Smooth muscle cell (in vitro differentiated cells): ENCODE results near the gene HDAC4. TPM values are rescaled to one million over a fixed set of nuclear protein-coding genes. Genes with fewer than 3 reads are reported as not detected.

ENCODE experiments used
- DNase-seq: peaks from one replicate; lab custom pipeline; 2025; ENCODE audit not compliant: unreplicated experiment; lab: John Stamatoyannopoulos, UW
- H2AFZ ChIP-seq: fragments of 200-600 bp; sonication (generic); 2 replicates; pipeline ENCODE4 v1.6.0; 2016; ENCODE audit warnings: antibody characterized with exemption, low read depth, mild to moderate bottlenecking
- H3F3A ChIP-seq: fragments of 200-600 bp; sonication (generic); 2 replicates; pipeline ENCODE4 v1.6.0; 2017; ENCODE audit warnings: antibody characterized with exemption, low read depth
- H3K27ac ChIP-seq: fragments of 200-600 bp; sonication (generic); 2 replicates; pipeline ENCODE4 v1.5.1; 2016; ENCODE audit warnings: low read depth, mild to moderate bottlenecking
- H3K27me3 ChIP-seq: fragments of 200-600 bp; sonication (generic); 2 replicates; pipeline ENCODE4 v1.6.1; 2016; ENCODE audit warnings: low read depth, mild to moderate bottlenecking
- H3K36me3 ChIP-seq: fragments of 200-600 bp; sonication (generic); 2 replicates; pipeline ENCODE4 v1.5.1; 2016; ENCODE audit warnings: low read depth
- H3K4me1 ChIP-seq: fragments of 200-600 bp; sonication (generic); 2 replicates; pipeline ENCODE4 v1.5.1; 2016; ENCODE audit warnings: low read depth
- H3K4me2 ChIP-seq: fragments of 200-600 bp; sonication (generic); 2 replicates; pipeline ENCODE4 v1.6.0; 2016; ENCODE audit warnings: mild to moderate bottlenecking
- H3K4me3 ChIP-seq: fragments of 200-600 bp; sonication (generic); 2 replicates; pipeline ENCODE4 v1.5.1; 2016; ENCODE audit warnings: mild to moderate bottlenecking
- H3K79me2 ChIP-seq: fragments of 200-600 bp; sonication (generic); 2 replicates; pipeline ENCODE4 v1.6.0; 2016; ENCODE audit warnings: low read depth, mild to moderate bottlenecking
- H3K9ac ChIP-seq: fragments of 200-600 bp; sonication (generic); 2 replicates; pipeline ENCODE4 v1.6.0; 2016; ENCODE audit warnings: low read depth
- H3K9me3 ChIP-seq: fragments of 200-600 bp; sonication (generic); replicated peaks from 2 replicates; pipeline ENCODE4 v1.5.1; 2016; ENCODE audit warnings: low read depth
- H4K20me1 ChIP-seq: fragments of 200-600 bp; sonication (generic); 2 replicates; pipeline ENCODE4 v1.6.0; 2016; ENCODE audit warnings: low read depth
- WGBS: methylation state at CpG from one replicate; pipeline ENCODE4 v1.1.7; 2016; ENCODE audit warnings: low lambda C conversion rate; 5-methylcytosine and 5-hydroxymethylcytosine counted together
- polyA plus RNA-seq: library from polyadenylated mRNA; unstranded; fragments of >200 nt; fragmentation: Nextera tagmentation; extraction: Ambion mirVana; gene quantifications from 2 replicates; pipeline ENCODE4 v1.2.1, GENCODE V29; 2016
- total RNA-seq: library from RNA; depleted of rRNA; stranded (reverse); fragments of >200 nt; gene quantifications from 2 replicates; pipeline ENCODE4 v1.2.3, GENCODE V29; 2014
- TF ChIP-seq, protein P1 (sequence below): fragments of 200-600 bp; sonication (generic); IDR thresholded peaks from 2 replicates; pipeline ENCODE4 v1.5.1; 2017; ENCODE audit warnings: borderline replicate concordance, mild to moderate bottlenecking, antibody characterized with exemption; ENCODE audit not compliant: insufficient read depth, poor library complexity, severe bottlenecking

Gene HDAC4
- total and polyA plus RNA-seq, 2 experiments from 2014 or later = 6.2 to 35.7 TPM

DNA sequence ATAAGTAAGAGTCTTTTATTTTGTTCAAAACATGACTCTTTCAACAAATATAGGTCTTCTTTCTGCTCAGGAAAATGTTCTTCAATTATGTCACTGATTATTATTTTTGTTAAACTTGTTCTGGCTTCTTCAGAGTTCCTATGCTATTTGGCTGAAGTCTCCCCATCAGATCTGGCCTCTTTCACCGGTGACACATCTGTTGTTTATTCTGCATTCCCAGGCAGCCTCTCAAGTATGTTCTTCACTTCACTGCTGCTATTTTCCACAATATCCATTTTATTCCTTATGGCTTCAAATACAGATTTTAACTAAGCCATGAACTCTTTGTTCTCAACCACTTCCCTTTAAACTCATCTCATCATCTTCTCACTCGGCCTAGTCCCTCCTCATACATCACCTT is 45.7 kb downstream of the HDAC4 start:
- Histone ChIP-seq H3K27ac (no peak overlapping the region), H3K27me3 (peaks cover 4% of the 10 kb centered on the region), H2AFZ (no peak overlapping the region), H4K20me1 (peaks cover 48% of the 10 kb centered on the region), H3K4me2 (no peak overlapping the region), H3K79me2 (peaks cover 21% of the 10 kb centered on the region), H3K4me3 (no peak overlapping the region), H3K36me3 (no peaks in the 10 kb centered on the region), H3F3A (no peaks in the 10 kb centered on the region), H3K9ac (no peak overlapping the region), H3K4me1 (peaks cover 2% of the 10 kb centered on the region), H3K9me3 (no peaks in the 10 kb centered on the region)
- TF ChIP-seq, protein P1, sequence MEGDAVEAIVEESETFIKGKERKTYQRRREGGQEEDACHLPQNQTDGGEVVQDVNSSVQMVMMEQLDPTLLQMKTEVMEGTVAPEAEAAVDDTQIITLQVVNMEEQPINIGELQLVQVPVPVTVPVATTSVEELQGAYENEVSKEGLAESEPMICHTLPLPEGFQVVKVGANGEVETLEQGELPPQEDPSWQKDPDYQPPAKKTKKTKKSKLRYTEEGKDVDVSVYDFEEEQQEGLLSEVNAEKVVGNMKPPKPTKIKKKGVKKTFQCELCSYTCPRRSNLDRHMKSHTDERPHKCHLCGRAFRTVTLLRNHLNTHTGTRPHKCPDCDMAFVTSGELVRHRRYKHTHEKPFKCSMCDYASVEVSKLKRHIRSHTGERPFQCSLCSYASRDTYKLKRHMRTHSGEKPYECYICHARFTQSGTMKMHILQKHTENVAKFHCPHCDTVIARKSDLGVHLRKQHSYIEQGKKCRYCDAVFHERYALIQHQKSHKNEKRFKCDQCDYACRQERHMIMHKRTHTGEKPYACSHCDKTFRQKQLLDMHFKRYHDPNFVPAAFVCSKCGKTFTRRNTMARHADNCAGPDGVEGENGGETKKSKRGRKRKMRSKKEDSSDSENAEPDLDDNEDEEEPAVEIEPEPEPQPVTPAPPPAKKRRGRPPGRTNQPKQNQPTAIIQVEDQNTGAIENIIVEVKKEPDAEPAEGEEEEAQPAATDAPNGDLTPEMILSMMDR = no peak
- DNase-seq = no peak
- WGBS = 86% methylated on average over 2 of the region's 2 CpGs

DNA sequence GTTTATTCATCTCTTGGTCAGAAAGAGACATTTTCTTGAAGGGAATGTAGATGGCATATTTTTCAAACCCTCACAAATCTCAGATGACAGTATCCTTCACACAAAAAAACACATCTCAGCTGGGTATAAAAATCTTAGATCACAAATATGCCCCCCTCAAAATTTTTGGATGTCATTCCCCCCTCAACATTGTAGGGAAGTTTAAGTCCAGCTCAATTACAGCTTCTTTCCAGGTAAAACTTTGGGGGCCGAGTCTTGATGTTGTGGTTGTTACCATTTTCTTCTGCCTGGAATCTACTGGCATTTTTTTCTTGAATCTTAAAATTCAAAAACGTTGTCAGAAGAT is 46.1 kb downstream of the HDAC4 start:
- Histone ChIP-seq H3K27me3 (peaks cover 4% of the 10 kb centered on the region), H4K20me1 (peaks cover 48% of the 10 kb centered on the region)

DNA sequence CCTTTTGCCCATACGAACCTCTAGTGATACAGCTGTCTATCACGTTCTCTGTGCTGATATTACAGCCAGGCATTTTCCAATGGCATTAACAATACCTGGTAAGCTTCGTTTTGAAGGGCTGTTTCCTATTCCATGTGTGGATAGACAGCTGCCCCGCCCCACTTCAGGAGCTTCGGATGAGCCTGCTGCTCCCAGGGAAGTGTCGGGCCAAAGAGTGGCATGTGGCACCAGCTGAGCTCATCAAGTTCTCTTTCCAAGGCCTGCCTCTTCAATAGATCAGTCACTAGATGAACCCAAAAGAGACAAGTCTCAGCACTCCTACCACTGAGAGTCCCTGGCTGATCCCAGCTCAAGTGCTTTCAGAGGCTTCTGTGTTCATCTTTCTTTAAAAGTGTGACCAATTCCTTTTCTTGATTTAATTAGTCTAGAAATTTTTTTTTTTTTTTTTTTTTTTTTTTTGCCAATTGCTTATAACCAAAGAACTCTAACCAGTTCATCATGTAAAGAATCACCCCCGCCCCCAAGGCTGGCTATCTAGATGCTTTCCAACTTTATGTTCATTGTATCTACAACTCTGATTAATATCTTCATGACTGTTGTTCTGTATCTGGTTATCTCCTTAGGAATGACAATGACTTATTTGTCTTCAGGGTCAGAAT is 46.6 kb downstream of the HDAC4 start:
- no peak overlapping the region for H3K9ac ChIP-seq
- 96% methylated on average over 7 of the region's 7 CpGs for WGBS
- no peak overlapping the region for H3K27ac ChIP-seq
- peaks cover 23% of the 10 kb centered on the region for H3K79me2 ChIP-seq
- no peak overlapping the region for H2AFZ ChIP-seq
- no peak overlapping the region for H3K4me3 ChIP-seq
- no peaks in the 10 kb centered on the region for H3F3A ChIP-seq
- no peak for DNase-seq
- H3K4me2 ChIP-seq = no peak overlapping the region
- H3K9me3 ChIP-seq = no peaks in the 10 kb centered on the region
- H3K27me3 ChIP-seq = peaks cover 4% of the 10 kb centered on the region
- TF ChIP-seq, protein P1 = no peak
- peaks cover 11% of the 10 kb centered on the region for H3K4me1 ChIP-seq
- H3K36me3 ChIP-seq = no peaks in the 10 kb centered on the region
- H4K20me1 ChIP-seq = peaks cover 48% of the 10 kb centered on the region

More for the DNA sequence above, 46.1 kb downstream of the HDAC4 start:
- Histone ChIP-seq H3K36me3 (no peaks in the 10 kb centered on the region), H3K9ac (no peak overlapping the region), H3K79me2 (peaks cover 23% of the 10 kb centered on the region), H3K4me3 (no peak overlapping the region), H3K4me2 (no peak overlapping the region), H3K4me1 (peaks cover 6% of the 10 kb centered on the region), H3F3A (no peaks in the 10 kb centered on the region), H3K27ac (no peak overlapping the region), H2AFZ (no peak overlapping the region), H3K9me3 (no peaks in the 10 kb centered on the region)
- TF ChIP-seq, protein P1 = no peak
- DNase-seq = no peak
- 100% methylated on average over 2 of the region's 2 CpGs for WGBS

DNA sequence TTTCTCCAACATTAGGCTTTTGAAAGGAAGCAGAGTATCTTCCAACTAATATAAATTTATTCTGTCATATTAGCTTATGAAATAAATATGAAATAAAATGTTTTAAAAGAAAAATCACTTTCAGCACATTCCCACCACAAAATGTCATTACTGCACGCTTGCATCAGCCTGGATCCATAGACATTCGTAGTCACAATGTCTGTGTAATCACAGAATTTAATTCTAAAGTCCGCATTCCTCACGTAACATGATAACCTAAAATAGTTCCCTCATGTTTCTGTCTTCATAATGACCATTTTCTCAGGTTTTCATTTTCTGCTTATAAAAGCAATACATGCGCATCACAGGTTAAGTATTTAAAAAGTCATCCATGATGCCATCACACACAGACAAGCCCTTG is 47.1 kb downstream of the HDAC4 start:
- Histone ChIP-seq H3K4me3 (no peak overlapping the region), H2AFZ (no peak overlapping the region), H3K27ac (no peak overlapping the region), H3F3A (no peaks in the 10 kb centered on the region), H4K20me1 (peaks cover 48% of the 10 kb centered on the region), H3K36me3 (no peaks in the 10 kb centered on the region), H3K4me1 (peaks cover 12% of the 10 kb centered on the region), H3K79me2 (peaks cover 23% of the 10 kb centered on the region), H3K4me2 (no peak overlapping the region), H3K9ac (no peak overlapping the region), H3K9me3 (no peaks in the 10 kb centered on the region), H3K27me3 (peaks cover 4% of the 10 kb centered on the region)
- DNase-seq = no peak
- TF ChIP-seq, protein P1 = no peak
- 97% methylated on average over 5 of the region's 5 CpGs for WGBS
